HG03457 (cell line): ENCODE measurements around the gene CDK14.
"Not testable (repeated sequence)": the region's sequence is repeated elsewhere in the genome, so short reads cannot be mapped to it uniquely, and the experiment has no call there.

Source experiments
- ATAC-seq: cut with Tn5 transposase; IDR thresholded peaks from one replicate; pipeline ENCODE4 v1.9.1; 2021; ENCODE audit warnings: moderate number of reproducible peaks; ENCODE audit not compliant: unreplicated experiment

CDK14 gene

DNA sequence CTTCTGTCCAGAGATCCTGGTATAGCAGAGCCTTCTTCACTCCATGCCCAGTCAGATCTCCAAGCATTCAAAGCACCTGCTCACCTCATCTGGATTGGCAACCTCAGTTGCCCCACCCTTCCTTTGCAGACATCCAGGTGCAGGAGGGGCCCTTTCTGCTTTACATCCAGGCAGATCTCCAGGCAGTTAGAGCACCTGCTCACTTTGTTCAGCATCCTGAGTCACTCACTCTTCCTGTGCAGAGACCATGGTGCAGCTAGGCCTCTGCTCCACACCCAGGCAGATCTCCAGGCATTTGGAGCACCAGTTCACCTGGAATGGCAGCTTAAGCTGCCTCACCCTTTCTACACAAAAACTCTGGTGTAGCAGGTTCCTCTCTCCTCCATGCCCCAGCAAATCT lies 153.1 kb downstream of the CDK14 start:
- ATAC-seq = no peak

DNA sequence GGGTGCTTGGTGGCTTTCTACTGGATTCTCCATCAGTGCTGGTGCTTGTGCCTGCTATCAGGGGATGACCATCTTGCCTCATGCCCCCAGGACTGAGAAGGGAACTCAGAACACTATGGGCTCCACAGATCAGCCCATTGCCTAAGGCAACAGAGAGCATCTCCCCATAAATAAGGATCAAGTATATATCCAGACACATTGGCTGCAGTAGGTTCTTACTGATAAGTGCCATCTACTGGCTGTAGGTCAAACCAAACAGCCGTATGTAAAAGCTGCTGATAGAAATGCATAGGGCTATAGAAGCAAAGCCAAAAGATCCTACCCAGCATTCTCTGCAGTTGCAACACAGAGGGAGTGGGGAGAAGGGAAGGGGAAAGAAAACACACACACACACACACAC lies 153.7 kb downstream of the CDK14 start:
- no peak for ATAC-seq

DNA sequence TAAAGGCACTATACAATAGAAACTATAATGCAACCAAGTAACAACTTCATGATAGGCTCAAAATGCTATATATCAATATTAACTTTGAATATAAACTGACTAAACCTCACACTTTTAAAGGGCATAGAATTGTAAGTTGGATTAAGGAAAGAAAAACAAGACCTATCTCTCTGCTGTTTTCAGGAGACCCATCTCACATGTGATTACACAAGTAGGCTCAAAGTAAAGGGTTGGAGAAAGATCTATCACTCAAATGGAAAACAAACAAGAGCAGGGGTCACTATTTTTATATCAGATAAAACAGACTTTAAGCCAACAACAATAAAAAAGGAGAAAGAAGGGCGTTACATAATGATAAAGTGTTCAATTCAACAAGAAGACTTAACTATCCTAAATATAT lies 155.5 kb downstream of the CDK14 start:
- ATAC-seq = no peak

DNA sequence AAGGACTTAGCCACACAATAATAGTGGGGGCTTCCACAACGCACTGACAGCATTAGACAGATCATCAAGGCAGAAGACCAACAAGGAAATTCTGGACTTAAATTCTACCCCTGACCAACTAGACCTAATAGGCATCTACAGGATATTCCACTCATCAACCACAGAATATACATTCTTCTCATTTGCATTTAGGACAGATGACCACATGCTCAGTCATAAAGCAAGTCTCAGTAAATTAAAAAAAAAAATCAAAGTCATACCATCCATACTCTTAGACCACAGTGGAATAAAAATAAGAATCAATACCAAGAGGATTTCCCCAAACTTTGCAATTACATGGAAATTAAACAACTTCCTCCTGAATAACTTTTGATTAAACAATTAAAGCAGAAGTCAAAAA lies 155.9 kb downstream of the CDK14 start:
- no peak for ATAC-seq

DNA sequence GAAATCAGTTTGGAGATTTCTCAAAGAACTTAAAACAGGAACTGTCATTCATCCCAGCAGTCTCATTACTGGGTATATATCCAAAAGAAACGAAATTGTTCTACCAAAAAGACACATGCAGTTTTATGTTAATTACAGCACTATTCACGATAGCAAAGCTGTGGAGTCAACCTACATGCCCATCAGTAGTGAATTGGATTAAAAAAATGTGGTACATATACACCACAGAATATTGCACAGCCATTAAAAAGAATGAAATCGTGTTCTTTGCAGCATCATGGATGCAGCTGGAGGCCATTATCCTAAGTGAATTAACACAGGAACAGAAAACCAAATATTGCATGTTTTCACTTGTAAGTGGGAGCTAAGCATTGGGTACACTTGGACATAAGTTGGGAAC lies 158.9 kb downstream of the CDK14 start:
- ATAC-seq = no peak

DNA sequence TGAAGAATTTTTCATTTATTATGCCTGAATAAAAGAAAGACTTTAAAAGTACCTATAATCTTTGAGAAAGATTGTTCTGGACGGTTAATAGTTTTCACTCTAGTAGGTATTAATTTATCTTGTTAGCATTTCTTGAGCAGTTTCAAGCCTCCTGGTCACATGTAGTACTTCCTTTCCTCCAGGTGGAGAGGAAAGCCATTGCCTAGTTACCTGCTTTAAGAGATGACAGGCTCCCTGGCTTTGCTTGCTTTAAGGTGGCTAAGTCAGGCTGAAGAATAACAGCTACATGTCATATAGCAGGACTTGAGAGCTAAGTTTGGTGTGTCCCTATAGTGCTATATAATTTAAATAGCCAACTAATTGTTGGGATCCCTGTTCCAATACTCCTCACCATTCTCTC lies 160.2 kb downstream of the CDK14 start:
- no peak for ATAC-seq

DNA sequence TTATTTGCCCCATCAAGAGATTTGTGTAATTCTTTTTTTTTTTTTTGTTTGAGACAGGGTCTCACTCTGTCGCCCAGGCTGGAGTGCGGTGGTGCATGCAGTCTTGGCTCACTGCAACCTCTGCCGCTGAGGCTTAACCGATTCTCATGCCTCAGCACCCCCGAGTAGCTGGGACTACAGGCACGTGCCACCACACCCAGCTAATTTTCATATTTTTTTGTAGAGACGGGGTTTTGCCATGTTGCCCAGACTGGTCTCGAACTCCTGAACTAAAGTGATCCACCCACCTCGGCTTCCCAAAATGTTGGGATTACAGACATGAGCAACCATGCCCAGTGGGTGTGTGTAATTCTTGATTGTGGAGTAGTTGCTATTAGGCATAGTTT lies 161.4 kb downstream of the CDK14 start:
- ATAC-seq = not testable (repeated sequence)

DNA sequence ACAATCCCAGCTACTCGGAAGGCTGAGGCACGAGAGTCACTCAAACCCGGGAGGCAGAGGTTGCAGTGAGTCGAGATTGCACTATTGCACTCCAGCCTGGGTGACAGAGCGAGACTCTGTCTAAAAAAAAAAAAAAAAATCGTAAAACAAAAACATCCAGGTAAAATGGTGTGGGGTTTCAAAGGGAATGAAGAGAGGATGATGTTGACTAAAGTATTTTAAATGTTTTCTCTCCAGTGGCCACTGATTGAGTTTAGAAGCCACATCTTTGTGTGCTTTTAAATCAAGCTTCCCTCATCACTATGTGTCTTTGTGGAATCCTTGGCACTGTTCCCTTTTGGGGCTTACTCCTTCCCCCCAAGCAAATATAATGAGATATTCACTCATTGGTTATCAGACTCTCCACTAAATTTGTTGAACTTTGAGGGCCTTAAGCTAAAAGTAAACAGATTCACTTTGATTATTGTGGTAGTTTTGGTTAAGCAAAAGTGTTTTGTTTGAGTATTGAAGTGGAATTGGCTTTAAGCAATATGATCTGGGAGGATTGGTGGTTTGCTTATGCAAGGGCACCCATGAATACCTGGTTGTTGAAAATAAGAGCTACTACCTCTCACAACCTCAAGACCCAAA lies 162.9 kb downstream of the CDK14 start:
- no peak for ATAC-seq

DNA sequence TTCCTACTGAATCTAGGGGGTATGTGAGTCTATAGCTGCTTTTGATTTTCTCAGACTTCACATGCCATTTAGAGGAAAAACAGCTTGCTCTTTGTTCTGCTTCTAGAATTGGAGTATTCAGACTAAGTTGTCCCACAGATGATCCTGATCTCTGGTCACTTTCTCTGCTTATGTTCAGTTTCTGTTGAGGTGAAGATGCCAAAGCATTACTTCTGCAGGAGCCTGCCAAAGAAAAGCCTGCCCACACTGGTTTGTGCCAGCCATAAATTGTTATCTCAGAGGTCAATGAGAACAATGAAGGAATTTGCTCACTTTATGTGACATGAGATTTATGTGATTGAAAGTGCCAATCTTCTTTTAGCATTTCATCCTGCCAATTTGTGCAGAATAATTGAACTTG lies 163.6 kb downstream of the CDK14 start:
- ATAC-seq = no peak

DNA sequence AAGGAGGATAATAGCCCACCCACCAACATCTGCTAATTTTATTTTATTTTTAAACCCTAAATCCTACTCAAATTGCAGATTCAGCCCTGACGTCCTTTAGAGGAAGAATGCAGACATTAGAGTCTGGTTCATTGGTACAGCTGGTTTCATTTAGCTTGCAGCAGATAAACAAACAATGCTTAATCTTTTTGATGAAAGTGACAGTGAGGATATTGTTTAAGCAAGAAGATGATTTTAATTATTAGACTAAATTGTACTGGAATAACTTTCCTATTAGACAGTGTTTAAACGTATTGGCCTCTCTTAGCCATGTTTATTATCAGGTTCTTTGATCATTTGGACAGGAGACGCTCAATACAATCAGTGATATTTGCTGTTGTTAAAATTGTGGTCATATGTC lies 164.8 kb downstream of the CDK14 start:
- no peak for ATAC-seq

DNA sequence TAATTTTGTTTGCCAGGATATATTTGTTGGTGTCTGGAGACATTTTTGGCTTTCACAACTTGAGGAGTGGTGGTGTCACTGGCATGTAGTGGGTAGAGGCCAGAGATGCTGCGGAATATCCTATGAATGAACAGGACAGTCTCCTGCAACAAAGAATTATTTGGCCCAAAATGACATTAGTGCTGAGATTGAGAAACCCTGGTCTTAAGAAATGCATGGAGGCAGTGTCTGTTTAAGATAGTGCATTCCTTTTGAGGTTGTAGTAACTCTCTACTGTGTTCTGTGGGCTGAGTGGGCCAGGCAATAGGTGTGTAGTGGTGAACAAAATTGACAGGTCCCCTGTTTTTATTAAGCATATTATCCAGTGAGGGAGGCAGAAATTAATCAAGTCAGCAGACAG lies 165.5 kb downstream of the CDK14 start:
- no peak for ATAC-seq

DNA sequence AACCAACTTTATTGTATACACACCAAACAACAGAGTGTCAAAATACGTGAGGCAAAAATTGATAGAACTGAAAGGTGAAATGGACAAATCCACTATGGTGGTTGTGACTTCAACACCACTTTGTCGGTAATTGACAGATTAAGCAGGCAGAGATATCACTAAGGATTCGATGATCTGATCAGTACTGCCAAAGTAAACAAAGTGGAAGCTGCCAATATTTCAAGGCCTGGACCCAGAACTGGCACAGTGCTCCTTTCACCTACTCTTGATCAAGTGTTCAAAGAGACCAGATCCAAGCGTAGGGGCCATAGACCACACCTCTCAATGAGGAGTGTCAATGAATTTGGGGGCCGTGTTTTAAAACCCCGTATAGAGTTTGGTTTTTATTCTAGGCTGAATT lies 167.0 kb downstream of the CDK14 start:
- ATAC-seq = no peak

DNA sequence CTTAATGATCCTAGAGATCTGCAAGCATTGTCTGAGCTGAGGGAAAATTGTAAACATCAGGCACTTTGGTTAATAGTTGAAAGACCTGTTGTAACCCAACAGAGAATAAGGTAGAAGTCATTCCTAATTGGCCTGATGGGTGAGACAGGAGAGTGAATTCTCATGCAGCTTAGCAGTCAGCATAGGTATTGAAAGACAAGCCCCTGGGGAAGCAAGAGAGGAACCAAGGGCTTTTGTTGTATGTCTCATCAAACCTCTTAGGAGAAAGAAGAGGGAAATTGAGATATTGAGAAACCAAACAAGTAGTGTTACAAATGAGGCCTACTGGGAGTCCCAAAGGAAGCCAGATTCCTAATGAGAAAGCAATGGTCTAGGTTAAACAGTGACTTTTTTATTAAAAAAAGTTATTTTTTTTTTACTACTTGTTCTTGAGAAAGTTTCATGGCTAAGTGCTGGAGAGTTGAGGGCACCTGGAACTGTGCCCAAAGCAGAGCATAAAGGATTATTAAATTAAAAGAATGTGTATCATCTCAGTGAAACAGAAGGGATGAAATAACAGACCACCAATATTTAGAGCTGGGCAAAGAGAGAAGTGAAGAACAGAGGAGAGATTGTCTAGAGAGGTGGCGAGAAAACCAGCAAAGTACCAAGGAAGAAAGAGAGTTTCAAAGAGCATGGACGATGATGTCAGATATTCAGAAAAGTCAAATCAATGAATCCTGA lies 168.9 kb downstream of the CDK14 start:
- ATAC-seq = no peak

DNA sequence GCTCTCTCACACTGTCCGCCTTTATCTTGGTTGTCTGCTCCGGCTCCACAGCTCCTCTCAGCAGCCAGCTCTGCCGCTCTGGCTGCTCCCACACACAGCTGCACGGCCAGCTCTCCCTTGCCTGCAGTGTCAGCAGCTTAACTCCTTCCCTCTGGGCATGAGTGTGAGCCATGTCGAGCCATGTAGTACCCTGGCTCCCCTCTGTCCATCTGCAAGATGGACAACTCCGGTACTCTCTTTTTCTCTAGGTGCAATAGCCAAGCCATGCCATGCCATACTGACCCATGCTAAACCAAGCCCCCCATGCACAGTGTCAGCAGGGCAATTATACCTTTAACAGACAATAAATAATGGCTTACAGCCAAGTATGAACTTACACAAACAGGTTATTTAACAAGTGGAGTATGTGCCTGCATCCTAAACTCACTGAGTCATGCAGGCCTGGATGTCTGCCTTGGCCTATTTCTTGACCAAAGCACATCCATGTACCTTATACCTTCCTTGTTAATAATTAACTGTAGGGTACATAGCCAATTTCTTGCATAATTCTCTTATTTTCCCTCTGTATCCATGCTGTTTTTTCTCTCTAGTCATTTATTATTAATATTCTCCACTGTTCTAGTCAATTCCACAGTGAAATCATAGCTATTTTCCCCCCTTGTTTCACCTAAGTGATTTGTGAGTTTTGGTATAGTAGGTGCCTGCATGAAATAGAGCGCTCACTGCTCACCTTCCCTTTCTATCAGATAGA lies 170.9 kb downstream of the CDK14 start:
- no peak for ATAC-seq

DNA sequence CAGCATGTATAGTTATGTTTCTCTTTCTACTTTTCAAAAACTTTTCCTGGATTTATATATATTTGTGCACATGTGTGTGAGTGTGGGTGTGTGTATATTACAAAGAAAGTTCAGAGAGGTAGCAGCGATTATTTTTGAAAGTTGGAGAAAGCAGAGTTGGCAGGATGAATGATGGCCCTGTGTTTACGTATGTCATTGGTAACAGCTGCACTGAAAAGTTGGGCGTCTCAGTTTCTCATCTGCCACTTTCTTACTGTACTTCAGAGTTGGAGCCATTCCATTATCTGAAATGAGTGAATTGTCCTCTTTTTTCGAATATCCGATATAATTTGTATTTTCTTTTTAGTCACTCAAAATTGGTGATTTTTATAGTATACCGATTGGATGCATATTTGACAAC lies 172.2 kb downstream of the CDK14 start:
- ATAC-seq = no peak

DNA sequence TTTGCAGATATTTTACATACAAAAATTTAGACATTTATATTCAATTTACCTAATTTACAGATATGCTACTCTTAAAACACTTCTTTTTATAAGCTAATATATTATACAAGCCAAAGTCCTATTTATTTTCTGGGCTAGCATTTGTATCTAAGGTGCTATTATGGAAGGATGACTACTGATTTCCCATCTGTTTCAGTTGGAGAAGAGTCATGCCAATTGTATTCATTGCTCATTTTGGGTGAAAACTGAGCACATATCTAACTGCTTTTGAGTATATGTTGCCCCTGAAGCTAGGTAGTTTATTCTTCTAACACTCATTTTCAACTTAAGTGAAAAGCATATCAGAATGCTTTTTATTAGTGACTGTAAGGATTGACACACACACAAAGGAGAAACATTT lies 172.9 kb downstream of the CDK14 start:
- no peak for ATAC-seq

DNA sequence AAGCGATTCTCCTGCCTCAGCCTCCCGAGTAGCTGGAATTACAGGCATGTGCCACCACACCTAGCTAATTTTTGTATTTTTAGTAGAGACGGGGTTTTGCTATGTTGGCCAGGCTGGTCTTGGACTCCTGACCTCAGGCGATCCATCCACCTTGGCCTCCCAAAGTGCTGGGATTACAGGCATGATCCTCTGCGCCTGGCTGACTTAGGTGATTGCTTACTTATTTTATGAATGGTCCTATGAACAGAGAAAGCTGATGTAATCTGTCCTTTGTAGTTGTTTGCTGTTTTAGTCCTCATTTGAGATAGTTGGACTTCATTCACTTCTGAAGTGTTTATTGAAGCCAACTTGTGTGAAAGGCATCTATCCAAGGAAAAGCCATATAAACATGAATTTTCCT lies 173.4 kb downstream of the CDK14 start:
- not testable (repeated sequence) for ATAC-seq

DNA sequence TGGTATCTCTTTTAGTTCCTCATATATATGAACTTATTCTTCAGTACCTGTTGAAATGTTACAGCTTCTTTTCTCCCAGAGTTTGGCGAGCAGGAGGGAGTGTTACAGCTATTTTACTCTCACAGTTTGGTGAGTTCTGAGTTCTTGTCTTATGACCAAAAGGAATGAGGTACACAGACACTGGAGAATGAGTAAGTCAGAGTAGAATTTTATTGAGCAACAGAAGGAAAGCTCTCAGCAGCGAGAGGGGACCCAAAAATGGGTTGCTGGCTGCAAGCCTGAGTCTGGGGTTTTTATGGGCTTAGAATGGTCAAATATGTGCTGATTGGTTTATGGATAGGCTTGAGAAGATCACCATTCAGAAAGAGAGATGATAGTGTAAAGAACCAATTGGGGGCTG lies 175.2 kb downstream of the CDK14 start:
- no peak for ATAC-seq

DNA sequence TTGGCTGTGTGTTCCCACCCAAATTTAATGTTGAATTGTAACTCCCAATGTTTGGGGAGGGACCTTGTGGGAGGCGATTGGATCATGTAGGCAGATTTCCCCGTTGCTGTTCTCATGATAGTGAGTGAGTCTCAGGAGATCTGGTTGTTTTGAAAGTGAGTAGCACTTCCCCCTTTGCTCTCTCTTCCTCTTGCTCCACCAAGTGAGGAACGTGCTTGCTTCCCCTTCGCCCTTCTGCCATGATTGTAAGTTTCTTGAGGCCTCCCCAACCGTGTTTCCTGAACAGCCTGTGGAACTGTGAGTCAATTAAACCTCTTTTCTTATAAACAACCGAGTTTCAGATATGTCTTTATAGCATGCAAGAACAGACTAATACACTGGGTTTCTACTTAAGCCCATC lies 176.3 kb downstream of the CDK14 start:
- ATAC-seq = no peak

DNA sequence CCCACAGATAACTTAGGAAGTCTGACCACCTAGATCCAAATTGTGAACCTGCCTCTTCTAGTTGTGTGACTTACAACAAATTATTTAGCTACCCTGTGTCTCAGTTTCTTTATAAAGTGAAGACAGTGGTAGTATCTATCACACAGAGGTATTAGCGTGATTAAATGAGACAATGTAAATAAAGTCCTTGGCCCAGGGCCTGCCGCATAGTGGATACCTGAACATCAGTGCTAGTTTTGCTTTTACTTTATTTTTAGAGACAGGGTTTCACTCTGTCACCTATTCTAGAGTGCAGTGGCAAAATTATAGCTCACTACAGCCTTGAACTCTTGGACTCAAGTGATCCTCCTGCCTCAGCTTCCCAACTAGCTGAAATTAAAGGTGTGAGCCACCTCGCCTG lies 177.1 kb downstream of the CDK14 start:
- ATAC-seq = no peak

DNA sequence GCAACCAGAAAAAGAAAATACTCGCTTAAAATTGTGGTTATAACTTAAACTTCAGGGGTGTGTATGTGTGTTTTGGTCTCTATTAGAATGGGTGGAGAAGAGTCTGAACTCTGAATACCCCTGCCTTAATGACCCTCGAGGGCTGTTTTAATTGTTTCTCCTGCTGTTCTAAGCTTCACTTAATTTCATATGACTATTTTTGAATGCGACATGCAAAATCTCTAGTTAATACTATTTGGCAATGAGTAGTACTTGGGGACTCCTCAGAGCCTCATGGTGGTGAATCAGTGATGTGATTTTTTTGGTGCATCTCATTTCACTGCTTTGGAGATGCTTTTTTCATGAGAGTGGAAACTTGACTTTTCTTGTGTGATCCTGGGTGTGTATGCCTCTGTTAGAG lies 178.6 kb downstream of the CDK14 start:
- ATAC-seq = no peak

DNA sequence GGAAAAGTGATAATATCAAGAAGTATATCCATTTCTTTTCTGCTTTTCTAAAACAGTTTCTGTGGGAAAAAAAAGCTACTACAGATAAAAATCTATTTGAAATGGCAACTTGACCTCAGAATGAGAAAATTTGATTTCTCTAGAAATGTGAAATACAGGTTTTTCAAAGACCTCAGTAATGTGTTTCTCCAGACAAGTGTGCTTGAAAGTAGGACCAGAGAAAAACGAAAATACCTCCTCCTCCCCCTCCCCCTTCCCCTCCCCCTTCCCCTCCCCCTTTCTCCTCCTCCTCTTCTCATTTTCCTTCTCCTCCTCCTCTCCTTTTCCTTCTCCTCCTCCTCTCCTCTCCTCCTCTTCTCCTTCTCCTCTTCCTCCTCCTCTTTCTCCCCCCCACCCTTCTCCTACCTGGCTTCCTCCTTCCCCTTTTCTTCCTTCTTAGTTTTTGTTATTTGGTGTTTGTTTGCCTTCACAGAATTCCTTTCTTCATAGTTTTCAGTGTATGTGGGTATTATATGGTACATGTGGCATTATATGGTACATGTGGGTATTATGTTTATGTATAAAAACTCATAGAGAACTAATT lies 179.4 kb downstream of the CDK14 start:
- no peak for ATAC-seq
